ENCODE measurements around the gene FAM3C.

FAM3C gene

DNA sequence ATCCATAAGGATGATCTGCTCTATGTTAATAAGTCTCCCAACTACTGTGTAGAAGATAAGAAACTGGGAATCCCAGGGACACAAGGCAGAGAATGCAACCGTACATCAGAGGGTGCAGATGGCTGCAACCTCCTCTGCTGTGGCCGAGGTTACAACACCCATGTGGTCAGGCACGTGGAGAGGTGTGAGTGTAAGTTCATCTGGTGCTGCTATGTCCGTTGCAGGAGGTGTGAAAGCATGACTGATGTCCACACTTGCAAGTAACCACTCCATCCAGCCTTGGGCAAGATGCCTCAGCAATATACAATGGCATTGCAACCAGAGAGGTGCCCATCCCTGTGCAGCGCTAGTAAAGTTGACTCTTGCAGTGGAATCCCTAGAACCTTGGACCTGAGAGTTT lies 57.0 kb downstream of the FAM3C start:
- H3K27ac ChIP-seq, result no peak overlapping the region
- H3K36me3 ChIP-seq, result peaks cover 0 to 4% (median 0%) of the 10 kb centered on the region in 3 donors
- H3K9me3 ChIP-seq, result no peaks in the 10 kb centered on the region
- TF ChIP-seq, protein P1, sequence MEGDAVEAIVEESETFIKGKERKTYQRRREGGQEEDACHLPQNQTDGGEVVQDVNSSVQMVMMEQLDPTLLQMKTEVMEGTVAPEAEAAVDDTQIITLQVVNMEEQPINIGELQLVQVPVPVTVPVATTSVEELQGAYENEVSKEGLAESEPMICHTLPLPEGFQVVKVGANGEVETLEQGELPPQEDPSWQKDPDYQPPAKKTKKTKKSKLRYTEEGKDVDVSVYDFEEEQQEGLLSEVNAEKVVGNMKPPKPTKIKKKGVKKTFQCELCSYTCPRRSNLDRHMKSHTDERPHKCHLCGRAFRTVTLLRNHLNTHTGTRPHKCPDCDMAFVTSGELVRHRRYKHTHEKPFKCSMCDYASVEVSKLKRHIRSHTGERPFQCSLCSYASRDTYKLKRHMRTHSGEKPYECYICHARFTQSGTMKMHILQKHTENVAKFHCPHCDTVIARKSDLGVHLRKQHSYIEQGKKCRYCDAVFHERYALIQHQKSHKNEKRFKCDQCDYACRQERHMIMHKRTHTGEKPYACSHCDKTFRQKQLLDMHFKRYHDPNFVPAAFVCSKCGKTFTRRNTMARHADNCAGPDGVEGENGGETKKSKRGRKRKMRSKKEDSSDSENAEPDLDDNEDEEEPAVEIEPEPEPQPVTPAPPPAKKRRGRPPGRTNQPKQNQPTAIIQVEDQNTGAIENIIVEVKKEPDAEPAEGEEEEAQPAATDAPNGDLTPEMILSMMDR (IDR thresholded peaks at IDR 0.05), result no peak
- H3K4me1 ChIP-seq, result no peaks in the 10 kb centered on the region
- H3K4me3 ChIP-seq, result no peak overlapping the region
- intact Hi-C loops (cut with DNase I; ENCODE audit: low total_unique reads), result no loop called here
- DNase-seq, result no peak
- H3K27me3 ChIP-seq, result peaks cover 0 to 18% of the 10 kb centered on the region in 2 donors

DNA sequence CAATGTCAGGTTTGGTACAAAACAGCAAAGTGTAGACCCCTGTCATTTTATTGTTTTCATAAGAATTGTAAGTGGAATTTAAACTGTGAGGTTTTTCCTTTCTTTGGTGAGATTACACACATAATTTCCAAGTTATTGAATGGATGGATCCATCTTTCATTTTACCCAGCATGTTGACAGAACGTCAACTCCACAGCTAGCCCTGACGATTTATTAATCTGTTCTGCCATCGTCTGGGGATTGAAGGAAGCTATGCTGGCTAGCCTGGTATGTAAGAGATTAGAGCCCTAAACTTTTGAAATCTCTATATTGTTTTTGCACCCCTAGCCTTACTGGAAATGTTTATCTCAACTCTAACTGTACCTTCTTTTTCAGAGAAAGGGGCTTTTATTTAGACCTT lies 58.7 kb downstream of the FAM3C start:
- no peaks in the 10 kb centered on the region for H3K9me3 ChIP-seq
- H3K36me3 ChIP-seq, result peaks cover 0 to 2% (median 0%) of the 10 kb centered on the region in 3 donors
- intact Hi-C loops (cut with DNase I; ENCODE audit: low total_unique reads), result no loop called here
- no peak overlapping the region for H3K27ac ChIP-seq
- no peaks in the 10 kb centered on the region for H3K4me1 ChIP-seq
- peaks cover 0 to 32% of the 10 kb centered on the region in 2 donors for H3K27me3 ChIP-seq
- TF ChIP-seq, protein P1 (IDR thresholded peaks at IDR 0.05), result no peak
- H3K4me3 ChIP-seq, result no peak overlapping the region
- no peak for DNase-seq

DNA sequence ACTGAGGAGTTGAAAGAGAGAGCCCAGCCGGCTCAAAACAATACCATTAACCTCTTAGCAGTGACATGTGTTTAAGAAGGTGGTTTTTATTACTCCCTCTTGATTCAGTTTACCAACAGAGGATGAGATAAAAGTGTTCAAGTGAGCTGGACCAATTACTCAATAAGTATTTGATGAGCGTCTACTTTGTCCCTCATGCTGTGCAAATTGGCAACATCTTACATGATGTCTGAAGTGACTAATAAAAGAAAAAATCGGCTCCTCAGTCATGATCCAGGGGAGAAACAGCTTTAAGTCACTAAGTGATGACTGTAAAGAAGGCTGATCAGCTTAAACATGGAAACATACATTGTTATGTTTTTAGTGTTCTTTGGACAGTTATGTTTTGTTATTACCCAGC lies 59.5 kb downstream of the FAM3C start:
- H3K4me1 ChIP-seq, result no peaks in the 10 kb centered on the region
- no peak overlapping the region for H3K27ac ChIP-seq
- H3K9me3 ChIP-seq, result no peaks in the 10 kb centered on the region
- H3K4me3 ChIP-seq, result no peak overlapping the region
- no peak for DNase-seq
- peaks cover 0 to 41% of the 10 kb centered on the region in 2 donors for H3K27me3 ChIP-seq
- TF ChIP-seq, protein P1 (IDR thresholded peaks at IDR 0.05), result no peak
- H3K36me3 ChIP-seq, result no peaks in the 10 kb centered on the region
- intact Hi-C loops (cut with DNase I; ENCODE audit: low total_unique reads), result no loop called here

DNA sequence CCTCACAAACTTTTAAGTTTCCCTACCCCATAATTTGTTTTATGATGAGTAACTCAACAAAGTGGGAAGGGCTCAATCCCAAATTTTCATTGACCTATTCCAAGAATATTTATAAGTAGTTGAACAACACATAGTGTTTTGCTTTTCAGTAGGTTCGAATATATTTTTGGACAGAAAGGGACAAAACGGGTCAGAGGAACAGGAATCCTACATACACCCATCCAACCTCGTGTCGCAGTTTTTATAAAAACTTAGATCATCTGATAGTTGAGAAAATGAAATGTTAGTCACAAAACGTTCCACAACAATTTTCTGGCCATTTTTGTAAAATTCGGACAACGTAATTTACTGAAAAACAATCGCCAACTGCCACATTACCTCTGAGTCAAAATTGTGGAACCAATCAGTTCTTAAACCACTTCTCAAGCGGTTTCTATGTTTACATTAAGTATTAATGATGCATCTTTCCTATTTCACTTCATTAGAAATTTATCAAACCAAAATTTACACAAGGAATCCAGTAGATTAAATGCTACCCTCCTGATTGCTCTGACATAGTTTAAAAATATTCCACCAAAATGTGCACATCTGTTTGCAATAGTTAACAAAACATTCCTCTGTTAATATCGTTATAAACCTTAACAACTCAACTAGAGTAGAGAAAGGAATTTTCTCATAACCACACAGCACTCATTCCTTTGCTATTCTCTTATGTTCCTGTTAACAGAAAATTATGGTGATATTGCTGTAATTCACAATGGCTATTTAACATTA lies 61.0 kb downstream of the FAM3C start:
- Histone ChIP-seq H3K27ac (no peak overlapping the region), H3K27me3 (peaks cover 0 to 55% of the 10 kb centered on the region in 2 donors), H3K9me3 (no peaks in the 10 kb centered on the region), H3K4me3 (no peak overlapping the region), H3K36me3 (no peaks in the 10 kb centered on the region), H3K4me1 (peaks cover 0 to 7% (median 4%) of the 10 kb centered on the region in 4 donors)
- intact Hi-C loops (cut with DNase I; ENCODE audit: low total_unique reads), result no loop called here
- TF ChIP-seq, protein P1 (IDR thresholded peaks at IDR 0.05), result no peak
- no peak for DNase-seq

DNA sequence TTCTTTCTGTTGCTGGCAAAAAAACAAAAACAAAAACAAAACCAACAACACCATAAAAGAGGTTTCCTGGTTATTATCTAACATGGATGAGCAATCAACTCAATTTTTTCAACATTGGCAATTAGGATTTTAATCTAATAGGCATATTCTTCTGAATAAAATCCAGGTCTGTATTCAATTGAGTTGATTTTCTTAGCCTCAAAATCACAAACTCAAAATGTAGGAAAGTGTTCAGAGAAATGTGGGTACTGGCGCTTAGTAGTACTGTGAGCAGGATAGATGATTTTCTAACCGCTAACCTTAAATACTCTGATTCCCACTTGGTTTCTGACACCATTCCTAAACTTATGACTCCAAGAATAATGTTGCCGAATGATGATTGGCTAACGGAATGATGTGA lies 61.7 kb downstream of the FAM3C start:
- H3K4me3 ChIP-seq, result no peak overlapping the region
- H3K4me1 ChIP-seq, result peaks cover 0 to 14% (median 11%) of the 10 kb centered on the region in 4 donors
- TF ChIP-seq, protein P1 (IDR thresholded peaks at IDR 0.05), result no peak
- DNase-seq, result no peak
- no peaks in the 10 kb centered on the region for H3K36me3 ChIP-seq
- no peaks in the 10 kb centered on the region for H3K9me3 ChIP-seq
- H3K27me3 ChIP-seq, result peaks cover 0 to 62% of the 10 kb centered on the region in 2 donors
- no peak overlapping the region for H3K27ac ChIP-seq
- intact Hi-C loops (cut with DNase I; ENCODE audit: low total_unique reads), result no loop called here

Data from tibial artery (tissue), 4 donors.